ENCODE results near the gene FGD5. TPM values are rescaled to one million over a fixed set of nuclear protein-coding genes. Genes with fewer than 3 reads are reported as not detected.

FGD5 gene
- total RNA-seq, 1 donor from 2014 or later, result 0.24 TPM

- H3K79me2 ChIP-seq (ENCODE audit: low read depth), result no peaks in the 10 kb centered on the region
- no peak overlapping the region for H3K9ac ChIP-seq
- H3K4me3 Mint-ChIP-seq, result no peak overlapping the region
- no peak overlapping the region for H3K4me3 ChIP-seq
- H3K27me3 Mint-ChIP-seq (ENCODE audit: insufficient read depth, low read depth), result peaks cover 8% of the 10 kb centered on the region
- no peak overlapping the region for H3K4me2 ChIP-seq
- H3K27me3 ChIP-seq, result no peaks in the 10 kb centered on the region
- no peaks in the 10 kb centered on the region for H3K4me1 ChIP-seq
- H3K9me3 Mint-ChIP-seq, result peaks cover 12% of the 10 kb centered on the region
- no peaks in the 10 kb centered on the region for H3K36me3 Mint-ChIP-seq
- no peak for DNase-seq (ENCODE audit: low spot score)
- no peak overlapping the region for H3K27ac Mint-ChIP-seq
- H3K36me3 ChIP-seq, result no peaks in the 10 kb centered on the region
- H3K9me3 ChIP-seq (ENCODE audit: low read depth), result no peaks in the 10 kb centered on the region
- no peak overlapping the region for H3K27ac ChIP-seq
- H3F3A ChIP-seq (ENCODE audit: low read depth), result no peaks in the 10 kb centered on the region
- H2AFZ ChIP-seq (replicated peaks), result no peak overlapping the region
- H3K4me1 Mint-ChIP-seq, result no peaks in the 10 kb centered on the region
- no peak for TF ChIP-seq EZH2phosphoT487 (IDR thresholded peaks at IDR 0.05)
- no peak for TF ChIP-seq CTCF (IDR thresholded peaks at IDR 0.05)
- TF ChIP-seq EZH2 (IDR thresholded peaks at IDR 0.05), result no peak
- no peaks in the 10 kb centered on the region for H4K20me1 ChIP-seq (ENCODE audit: low read depth)
These were observed 90.5 kb downstream of the FGD5 start for GRCh38 chr3:14909250-14909649.

- H3K27me3 ChIP-seq, result no peaks in the 10 kb centered on the region
- no peak overlapping the region for H2AFZ ChIP-seq (replicated peaks)
- no peak overlapping the region for H3K4me2 ChIP-seq
- H3K4me1 ChIP-seq, result no peaks in the 10 kb centered on the region
- H4K20me1 ChIP-seq (ENCODE audit: low read depth), result no peaks in the 10 kb centered on the region
- H3K36me3 Mint-ChIP-seq, result no peaks in the 10 kb centered on the region
- H3K27ac Mint-ChIP-seq, result no peak overlapping the region
- peaks cover 8% of the 10 kb centered on the region for H3K27me3 Mint-ChIP-seq (ENCODE audit: insufficient read depth, low read depth)
- no peak overlapping the region for H3K4me3 ChIP-seq
- no peaks in the 10 kb centered on the region for H3K79me2 ChIP-seq (ENCODE audit: low read depth)
- H3K27ac ChIP-seq, result no peak overlapping the region
- peaks cover 3% of the 10 kb centered on the region for H3K9me3 Mint-ChIP-seq
- no peak overlapping the region for H3K9ac ChIP-seq
- no peak overlapping the region for H3K4me3 Mint-ChIP-seq
- H3K4me1 Mint-ChIP-seq, result no peaks in the 10 kb centered on the region
- TF ChIP-seq EZH2phosphoT487 (IDR thresholded peaks at IDR 0.05) (no peak), CTCF (IDR thresholded peaks at IDR 0.05) (no peak), EZH2 (IDR thresholded peaks at IDR 0.05) (no peak)
- H3F3A ChIP-seq (ENCODE audit: low read depth), result no peaks in the 10 kb centered on the region
- no peaks in the 10 kb centered on the region for H3K36me3 ChIP-seq
- no peaks in the 10 kb centered on the region for H3K9me3 ChIP-seq (ENCODE audit: low read depth)
- DNase-seq (ENCODE audit: low spot score), result no peak
These were observed 92.9 kb downstream of the FGD5 start for GRCh38 chr3:14911651-14912050.

GRCh38 chr3:14913071-14913925, 94.5 kb downstream of the FGD5 start:
- Mint-ChIP-seq H3K4me3 (no peak overlapping the region), H3K4me1 (no peaks in the 10 kb centered on the region), H3K9me3 (no peaks in the 10 kb centered on the region), H3K27me3 (ENCODE audit: insufficient read depth, low read depth) (peaks cover 7% of the 10 kb centered on the region), H3K27ac (no peak overlapping the region), H3K36me3 (no peaks in the 10 kb centered on the region)
- Histone ChIP-seq H4K20me1 (ENCODE audit: low read depth) (no peaks in the 10 kb centered on the region), H3K9me3 (ENCODE audit: low read depth) (no peaks in the 10 kb centered on the region), H3K36me3 (no peaks in the 10 kb centered on the region), H3K27ac (no peak overlapping the region), H3K4me1 (no peaks in the 10 kb centered on the region), H3K4me2 (no peak overlapping the region), H2AFZ (replicated peaks) (no peak overlapping the region), H3F3A (ENCODE audit: low read depth) (no peaks in the 10 kb centered on the region), H3K9ac (no peak overlapping the region), H3K4me3 (no peak overlapping the region), H3K27me3 (no peaks in the 10 kb centered on the region), H3K79me2 (ENCODE audit: low read depth) (no peaks in the 10 kb centered on the region)
- no peak for TF ChIP-seq CTCF (IDR thresholded peaks at IDR 0.05)
- no peak for TF ChIP-seq EZH2phosphoT487 (IDR thresholded peaks at IDR 0.05)
- no peak for TF ChIP-seq EZH2 (IDR thresholded peaks at IDR 0.05)
- DNase-seq (ENCODE audit: low spot score), result no peak

Data from neural progenitor cell (in vitro differentiated cells).